Liver (tissue), 9 donors: ENCODE measurements around the gene CARS2. TPM values are rescaled to one million over a fixed set of nuclear protein-coding genes. Genes with fewer than 3 reads are reported as not detected.

ENCODE experiments used
- DNase-seq: peaks from one replicate; pipeline ENCODE4 v3.0.0-alpha.2; 2017; ENCODE audit warnings: low spot score
- H3K27ac ChIP-seq, 2 donors: one replicate each; pipeline ENCODE4 v1.7.0; 2013; ENCODE audit warnings: inconsistent platforms in 2 of 2, low read length in 2 of 2, control low read depth in 1 of 2, low read depth in 1 of 2, mild to moderate bottlenecking in 1 of 2
- H3K27me3 ChIP-seq, 4 donors: one replicate each; pipeline versions ENCODE4 v1.6.1 to v1.7.0; 2013; ENCODE audit warnings: low read length in 3 of 4, inconsistent platforms in 1 of 4, mild to moderate bottlenecking in 1 of 4, moderate library complexity in 1 of 4; ENCODE audit not compliant: control insufficient read depth in 4 of 4, insufficient read depth in 4 of 4
- H3K36me3 ChIP-seq, 4 donors: one replicate each; pipeline versions ENCODE4 v1.6.1 to v1.7.0; 2013; ENCODE audit warnings: low read length in 3 of 4, mild to moderate bottlenecking in 3 of 4, low read depth in 1 of 4, moderate library complexity in 1 of 4; ENCODE audit not compliant: control insufficient read depth in 4 of 4, insufficient read depth in 3 of 4
- H3K4me1 ChIP-seq, 4 donors: one replicate each; pipeline versions ENCODE4 v1.6.1 to v1.7.0; 2013; ENCODE audit warnings: low read length in 3 of 4, mild to moderate bottlenecking in 3 of 4, moderate library complexity in 1 of 4; ENCODE audit not compliant: control insufficient read depth in 4 of 4, insufficient read depth in 4 of 4
- H3K4me3 ChIP-seq, 3 donors: one replicate each; pipeline versions ENCODE4 v1.6.1 to v1.7.0; 2013; ENCODE audit warnings: low read length in 3 of 3, control low read depth in 1 of 3, low read depth in 1 of 3, mild to moderate bottlenecking in 1 of 3
- H3K9ac ChIP-seq, 2 donors: one replicate each; pipeline ENCODE4 v1.7.0; 2013; ENCODE audit warnings: low read length in 2 of 2, mild to moderate bottlenecking in 2 of 2, moderate library complexity in 2 of 2, control low read depth in 1 of 2, low read depth in 1 of 2
- H3K9me3 ChIP-seq, 4 donors: one replicate each; pipeline versions ENCODE4 v1.6.1 to v1.7.0; 2013; ENCODE audit warnings: low read length in 3 of 4; ENCODE audit not compliant: control insufficient read depth in 4 of 4
- ATF3 ChIP-seq: IDR thresholded peaks from 2 replicates; pipeline ENCODE4 v1.6.1; 2016; ENCODE audit warnings: antibody characterized with exemption
- CTCF ChIP-seq: fragments of 150-350 bp; IDR thresholded peaks from 2 replicates; pipeline ENCODE4 v1.5.1; 2017; ENCODE audit warnings: improper control_type of control experiment, low read depth, low read length; ENCODE audit not compliant: missing input control
- EGR1 ChIP-seq, 2 donors: IDR thresholded peaks; 2 replicates each; pipeline ENCODE4 v1.6.1; 2016 to 2018; ENCODE audit warnings: antibody characterized with exemption in 2 of 2, low read depth in 2 of 2
- FOXA1 ChIP-seq: IDR thresholded peaks from 2 replicates; pipeline ENCODE4 v1.6.1; 2016; ENCODE audit warnings: antibody characterized with exemption
- FOXA2 ChIP-seq: IDR thresholded peaks from 2 replicates; pipeline ENCODE4 v1.6.1; 2016; ENCODE audit warnings: antibody characterized with exemption
- GABPA ChIP-seq, 2 donors: IDR thresholded peaks in 1 of 2; conservative IDR thresholded peaks in 1 of 2; 2 replicates each; pipeline ENCODE4 v1.6.1; 2016; ENCODE audit warnings: antibody characterized with exemption in 2 of 2, mild to moderate bottlenecking in 1 of 2, moderate library complexity in 1 of 2
- HNF4A ChIP-seq, 2 donors: conservative IDR thresholded peaks; 2 replicates each; pipeline ENCODE4 v1.6.1; 2016; ENCODE audit warnings: antibody characterized with exemption in 2 of 2, mild to moderate bottlenecking in 2 of 2
- HNF4G ChIP-seq: IDR thresholded peaks from 2 replicates; pipeline ENCODE4 v1.6.1; 2016; ENCODE audit warnings: antibody characterized with exemption
- JUND ChIP-seq, 2 donors: IDR thresholded peaks; 2 replicates each; pipeline ENCODE4 v1.6.1; 2016; ENCODE audit warnings: antibody characterized with exemption in 2 of 2
- MAX ChIP-seq: IDR thresholded peaks from 2 replicates; pipeline ENCODE4 v1.6.1; 2016; ENCODE audit warnings: antibody characterized with exemption
- NR2F2 ChIP-seq: IDR thresholded peaks from 2 replicates; pipeline ENCODE4 v1.6.1; 2016; ENCODE audit warnings: antibody characterized with exemption
- RAD21 ChIP-seq, 2 donors: IDR thresholded peaks; 2 replicates each; pipeline ENCODE4 v1.6.1; 2016; ENCODE audit warnings: antibody characterized with exemption in 2 of 2, mild to moderate bottlenecking in 2 of 2
- REST ChIP-seq: IDR thresholded peaks from 2 replicates; pipeline ENCODE4 v1.6.1; 2016; ENCODE audit warnings: antibody characterized with exemption, mild to moderate bottlenecking
- RXRA ChIP-seq, 2 donors: IDR thresholded peaks; 2 replicates each; pipeline ENCODE4 v1.6.1; 2017 to 2018; ENCODE audit warnings: antibody characterized with exemption in 2 of 2, mild to moderate bottlenecking in 1 of 2
- SP1 ChIP-seq: IDR thresholded peaks from 2 replicates; pipeline ENCODE4 v1.6.1; 2018; ENCODE audit warnings: antibody characterized with exemption, mild to moderate bottlenecking
- TAF1 ChIP-seq: conservative IDR thresholded peaks from 2 replicates; pipeline ENCODE4 v1.6.1; 2016; ENCODE audit warnings: antibody characterized with exemption, mild to moderate bottlenecking
- YY1 ChIP-seq: IDR thresholded peaks from 2 replicates; pipeline ENCODE4 v1.6.1; 2016; ENCODE audit warnings: antibody characterized with exemption, mild to moderate bottlenecking
- ZBTB33 ChIP-seq: IDR thresholded peaks from 2 replicates; pipeline ENCODE4 v1.6.1; 2016; ENCODE audit warnings: antibody characterized with exemption
- WGBS: extraction: QIAGEN DNeasy Blood & Tissue Kit; methylation state at CpG from one replicate; pipeline ENCODE4 v1.1.7; 2013; 5-methylcytosine and 5-hydroxymethylcytosine counted together
- polyA plus RNA-seq, 2 donors: library from polyadenylated mRNA; stranded (reverse) in 1 of 2; unstranded in 1 of 2; fragments of 200-250 nt in 1 of 2; fragments of >200 nt in 1 of 2; fragmentation: Nextera tagmentation in 1 of 2; extraction: Ambion mirVana in 1 of 2; gene quantifications; one replicate each; pipeline versions ENCODE4 v1.2.1 to v1.2.3, GENCODE V29; 2013 to 2015
- total RNA-seq, 2 donors: library from RNA; depleted of rRNA; stranded (reverse); fragments of >200 nt; gene quantifications; one replicate each; pipeline ENCODE4 v1.2.3, GENCODE V29; 2014
- donor health status: healthy.
- donor health status: healthy.
- donor health status: healthy.
- donor health status: healthy.
- donor health status: healthy.

Gene CARS2
- total and polyA plus RNA-seq, 4 donors, result 28.6 to 44.0 (median 31.4) TPM

- no peaks in the 10 kb centered on the region for H3K9me3 ChIP-seq
- peaks cover 18 to 46% (median 34%) of the 10 kb centered on the region in 4 donors for H3K36me3 ChIP-seq
- DNase-seq, result no peak
- peaks cover 14 to 69% (median 44%) of the 10 kb centered on the region in 4 donors for H3K4me1 ChIP-seq
- TF ChIP-seq RAD21 (IDR thresholded peaks at IDR 0.05), result no peak
- TF ChIP-seq ATF3, result no peak
- TF ChIP-seq RXRA (IDR thresholded peaks at IDR 0.05), result no peak
- no peak for TF ChIP-seq REST
- TF ChIP-seq YY1, result no peak
- no peak for TF ChIP-seq FOXA2
- TF ChIP-seq JUND (IDR thresholded peaks at IDR 0.05), result no peak
- TF ChIP-seq MAX, result no peak
- no peak for TF ChIP-seq NR2F2
- no peak for TF ChIP-seq EGR1 (IDR thresholded peaks at IDR 0.05; ENCODE audit: low read depth in 2 of 2)
- TF ChIP-seq ZBTB33, result no peak
- no peak for TF ChIP-seq FOXA1
- TF ChIP-seq SP1, result no peak
- TF ChIP-seq HNF4A (conservative IDR thresholded peaks at IDR 0.05), result no peak
- TF ChIP-seq HNF4G, result no peak
- TF ChIP-seq CTCF, result no peak
- no peak for TF ChIP-seq TAF1
- TF ChIP-seq GABPA (IDR thresholded peaks at IDR 0.05 in 1 of 2, conservative IDR thresholded peaks at IDR 0.05 in 1 of 2), result no peak
- H3K9ac ChIP-seq, result no peak overlapping the region
- no peak overlapping the region for H3K27ac ChIP-seq
- 87% methylated on average over 5 of the region's 5 CpGs for WGBS
- no peak overlapping the region for H3K4me3 ChIP-seq
- no peaks in the 10 kb centered on the region for H3K27me3 ChIP-seq
Observed at GRCh38 chr13:110639935-110640334, 66.0 kb downstream of the CARS2 start.
